NK-92 treated with Interleukin-12 subunit alpha and Interleukin-12 subunit beta, amount 100 ng/mL, for 24 hours (cell line): ENCODE measurements around the gene MFSD6.

Source experiments
- DNase-seq: peaks from one replicate; lab custom pipeline; 2025; lab: John Stamatoyannopoulos, UW

Gene MFSD6

DNA sequence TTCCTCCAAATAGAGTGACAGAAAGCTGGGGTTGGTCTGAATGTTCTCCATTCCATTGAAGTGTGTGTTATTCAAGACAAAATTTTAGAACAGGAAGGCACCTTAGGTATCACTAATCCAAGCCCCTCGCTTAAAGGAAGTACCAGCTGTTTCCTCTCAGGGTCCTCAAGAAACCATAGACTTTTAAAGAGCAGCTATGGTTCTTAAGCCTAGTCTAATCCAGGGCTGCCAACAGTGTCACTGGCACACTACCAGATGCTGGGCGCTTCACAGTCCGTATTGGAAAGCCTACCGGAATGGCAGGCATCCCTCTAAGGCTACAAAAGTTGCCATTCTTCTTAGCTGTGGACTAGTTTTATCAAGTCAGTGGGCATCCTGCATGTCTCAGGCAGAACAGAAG lies 124.4 kb downstream of the MFSD6 start:
- DNase-seq, result no peak

DNA sequence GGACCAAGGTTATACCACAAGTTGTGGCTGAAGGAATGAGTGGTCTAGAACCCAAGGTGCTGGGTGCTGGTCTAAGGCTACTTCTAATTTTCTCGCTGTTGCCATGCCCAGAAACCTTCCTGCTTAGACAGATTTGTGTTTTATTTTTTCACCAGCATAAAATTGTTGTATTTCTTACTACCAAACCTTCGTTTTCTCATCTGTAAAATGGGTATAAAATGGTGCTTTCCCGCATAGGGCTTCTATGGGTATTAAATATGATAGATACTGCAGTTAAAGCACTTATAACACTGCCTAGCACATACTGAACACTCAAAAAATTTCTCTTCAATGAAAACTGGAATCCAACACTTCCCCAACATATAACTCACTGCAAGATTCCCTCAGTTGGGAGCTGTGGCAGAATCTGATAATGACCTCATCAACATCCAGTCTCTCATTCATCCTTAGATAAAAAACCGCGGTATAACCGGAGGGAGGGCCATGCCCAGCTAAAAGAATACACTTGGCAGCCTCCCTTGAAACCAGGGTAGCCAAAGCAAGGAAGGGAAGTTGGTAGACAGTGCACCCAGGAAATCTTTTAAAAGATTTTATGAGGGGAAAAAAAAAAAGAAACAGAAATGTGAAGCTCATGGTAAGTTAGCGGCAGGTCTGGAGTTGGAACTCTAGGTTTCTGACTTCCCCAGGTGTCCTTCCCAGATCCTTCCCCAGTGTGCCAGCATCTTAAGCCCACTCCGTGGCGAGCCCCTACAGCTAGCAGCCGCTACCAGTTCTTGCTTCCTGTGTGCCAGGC lies 125.2 kb downstream of the MFSD6 start:
- no peak for DNase-seq

DNA sequence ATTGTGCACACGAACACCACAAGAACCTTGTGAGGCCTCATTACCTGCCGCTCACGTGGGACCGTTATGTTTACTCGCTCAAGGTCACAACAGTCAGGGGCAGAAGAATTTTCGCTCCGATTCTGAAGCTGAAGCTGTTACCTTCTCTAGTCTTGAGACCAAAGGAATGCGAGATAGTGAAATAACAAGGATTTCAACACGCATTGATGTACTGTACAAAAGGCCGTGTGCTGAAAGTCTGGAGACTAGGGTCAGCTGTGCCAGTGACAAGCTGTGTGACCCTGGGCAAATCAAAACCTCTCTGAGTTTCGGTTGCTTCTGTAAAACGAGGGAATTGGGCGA lies 125.8 kb downstream of the MFSD6 start:
- DNase-seq, result peak; percentile 44

DNA sequence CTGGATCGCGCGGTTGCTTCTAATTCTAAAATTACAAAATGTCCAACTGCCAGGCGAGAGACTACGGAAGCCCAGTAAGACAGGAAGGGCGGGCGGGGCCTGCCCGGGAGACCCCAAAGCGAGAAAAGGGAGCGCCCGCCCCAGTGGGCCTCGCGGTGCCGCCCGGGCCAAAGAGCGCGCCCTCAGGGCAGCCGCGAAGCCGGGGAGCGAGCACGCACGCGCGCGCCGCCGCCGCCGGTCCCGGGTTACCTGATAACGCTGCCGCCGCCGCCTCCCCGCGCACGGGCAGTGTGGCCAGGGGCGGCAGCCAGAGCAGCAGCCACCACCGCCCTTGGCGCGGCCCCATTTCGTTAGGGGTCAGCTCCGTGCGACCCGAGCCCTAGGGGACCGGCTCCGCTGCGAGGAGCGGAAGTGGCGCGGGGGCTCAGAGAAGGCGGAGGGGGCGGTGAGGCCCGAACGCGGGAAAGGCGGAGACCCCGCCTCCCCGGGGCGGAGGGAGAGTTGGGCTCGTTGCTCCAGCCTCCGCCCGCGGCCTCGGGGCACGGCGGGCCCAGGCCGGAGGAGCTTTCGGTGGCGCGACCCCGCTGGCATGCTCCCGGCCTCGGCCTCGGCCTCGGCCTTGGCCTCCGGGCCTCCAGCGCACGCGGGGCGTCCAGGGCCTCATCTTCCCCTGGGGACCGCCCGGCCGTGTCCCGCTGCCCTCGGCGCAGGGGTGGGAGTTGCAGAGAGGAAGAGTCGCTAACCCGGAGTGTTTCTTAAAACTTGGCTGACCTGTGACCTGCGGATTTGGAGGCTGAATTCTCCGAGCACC lies 126.4 kb downstream of the MFSD6 start, which contains the start of gene NEMP2:
TSS of gene NEMP2 (minus strand) at position 413 of the 811 bp plus-strand sequence. CDS start at position 346, 67 bp downstream.
- DNase-seq, result peak; percentile 93

DNA sequence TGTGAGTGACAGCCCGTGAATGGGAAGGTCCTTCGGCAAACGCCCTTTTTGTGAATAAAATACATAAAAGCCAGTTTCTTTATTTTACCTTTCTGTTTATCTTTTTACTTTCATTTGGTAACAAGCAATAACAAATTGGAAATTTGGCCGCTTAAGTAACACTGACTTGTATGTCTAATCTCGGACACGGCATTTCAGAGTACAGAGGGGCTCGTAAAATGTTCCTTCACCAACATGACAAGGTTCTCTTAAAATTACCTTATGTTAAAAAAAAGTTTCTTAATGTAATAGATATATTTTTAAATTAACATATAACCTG lies 126.9 kb downstream of the MFSD6 start:
- DNase-seq, result no peak

DNA sequence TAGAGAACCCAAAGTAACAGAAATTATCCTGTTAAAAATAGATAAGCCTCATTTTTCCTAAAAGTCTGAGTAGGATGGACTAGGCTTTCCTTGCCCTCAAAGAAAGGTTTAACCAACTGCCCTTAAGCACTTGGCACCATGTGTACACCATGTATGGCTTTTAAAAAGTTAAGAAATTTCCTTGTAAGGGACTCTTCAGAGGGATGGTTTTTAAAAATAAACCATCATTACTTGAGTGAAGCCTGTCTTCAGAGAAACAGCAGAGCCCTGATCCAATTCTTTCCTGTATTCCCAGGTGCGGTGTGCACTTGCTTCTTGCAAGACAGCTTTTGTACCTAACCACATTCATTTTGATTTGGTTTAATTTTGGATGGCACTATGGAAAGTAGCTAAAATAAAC lies 127.4 kb downstream of the MFSD6 start:
- no peak for DNase-seq

DNA sequence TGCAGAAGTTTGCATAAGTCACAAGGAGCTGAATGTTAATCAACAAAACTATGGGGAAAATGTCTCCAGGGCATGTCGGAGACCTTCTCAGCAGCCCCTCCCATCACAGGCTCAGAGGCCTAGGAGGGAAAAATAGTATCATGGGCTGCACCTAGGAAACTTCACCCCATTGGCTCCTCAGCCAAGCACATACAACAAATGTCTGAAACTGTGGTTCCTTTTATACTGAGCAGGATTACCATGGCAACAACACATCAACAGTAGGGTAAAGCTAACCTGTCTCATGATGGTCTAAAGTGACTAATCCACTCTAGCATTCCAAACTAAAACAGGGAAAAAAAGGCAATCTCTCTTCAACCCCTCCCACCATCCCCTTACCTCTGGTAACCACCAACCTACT lies 129.6 kb downstream of the MFSD6 start:
- DNase-seq, result no peak

DNA sequence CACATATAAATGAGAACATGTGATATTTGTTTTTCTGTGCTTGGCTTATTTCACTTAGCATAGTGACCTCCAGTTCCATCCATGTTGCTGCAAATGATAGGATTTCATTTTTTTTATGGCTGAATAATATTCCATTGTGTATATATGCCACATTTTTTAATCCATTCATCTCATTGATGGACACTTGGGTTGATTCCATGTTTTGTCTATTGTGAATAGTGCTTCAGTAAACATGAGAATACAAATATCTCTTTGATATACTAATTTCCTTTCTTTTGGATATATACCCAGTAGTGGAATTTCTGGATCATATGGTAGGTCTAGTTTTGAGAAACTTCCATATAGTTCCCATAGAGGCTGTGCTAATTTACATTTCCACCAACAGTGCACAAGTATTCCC lies 130.0 kb downstream of the MFSD6 start:
- no peak for DNase-seq

DNA sequence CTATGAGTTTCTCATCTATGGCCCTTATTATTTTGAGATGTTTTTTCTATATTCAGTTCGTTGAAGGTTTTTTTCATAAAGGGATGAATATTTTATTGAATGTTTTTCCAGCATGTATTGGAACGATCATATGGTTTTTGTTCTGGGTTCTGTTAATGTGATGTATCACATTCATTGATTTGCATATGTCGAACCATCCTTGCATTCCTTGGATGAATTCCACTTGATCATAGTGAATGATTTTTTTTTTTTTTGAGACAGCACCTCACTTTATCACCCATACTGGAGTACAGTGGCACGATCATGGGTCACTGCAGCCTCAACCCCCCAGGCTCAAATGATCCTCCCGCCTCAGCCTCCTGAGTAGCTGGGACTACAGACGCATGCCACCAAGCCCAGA lies 131.9 kb downstream of the MFSD6 start:
- DNase-seq, result no peak

DNA sequence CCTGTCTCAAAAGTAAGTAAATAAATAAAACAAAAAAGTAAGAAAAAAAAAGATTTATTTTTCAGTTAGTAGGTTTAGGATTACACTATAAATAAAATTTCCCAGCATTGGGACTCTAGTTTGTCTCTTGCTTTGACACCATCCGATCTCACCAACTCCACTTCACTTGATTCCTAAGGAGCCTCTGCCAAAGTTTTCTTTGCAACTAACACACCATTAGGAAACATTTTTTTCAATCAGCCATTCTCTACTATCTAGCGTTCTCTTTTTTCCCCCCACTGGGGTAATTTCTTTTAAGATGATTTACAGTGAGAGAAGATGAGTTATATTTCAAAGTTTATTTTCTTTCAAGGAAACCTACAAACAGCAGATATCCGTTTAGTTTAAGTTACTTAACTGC lies 136.9 kb downstream of the MFSD6 start:
- no peak for DNase-seq

DNA sequence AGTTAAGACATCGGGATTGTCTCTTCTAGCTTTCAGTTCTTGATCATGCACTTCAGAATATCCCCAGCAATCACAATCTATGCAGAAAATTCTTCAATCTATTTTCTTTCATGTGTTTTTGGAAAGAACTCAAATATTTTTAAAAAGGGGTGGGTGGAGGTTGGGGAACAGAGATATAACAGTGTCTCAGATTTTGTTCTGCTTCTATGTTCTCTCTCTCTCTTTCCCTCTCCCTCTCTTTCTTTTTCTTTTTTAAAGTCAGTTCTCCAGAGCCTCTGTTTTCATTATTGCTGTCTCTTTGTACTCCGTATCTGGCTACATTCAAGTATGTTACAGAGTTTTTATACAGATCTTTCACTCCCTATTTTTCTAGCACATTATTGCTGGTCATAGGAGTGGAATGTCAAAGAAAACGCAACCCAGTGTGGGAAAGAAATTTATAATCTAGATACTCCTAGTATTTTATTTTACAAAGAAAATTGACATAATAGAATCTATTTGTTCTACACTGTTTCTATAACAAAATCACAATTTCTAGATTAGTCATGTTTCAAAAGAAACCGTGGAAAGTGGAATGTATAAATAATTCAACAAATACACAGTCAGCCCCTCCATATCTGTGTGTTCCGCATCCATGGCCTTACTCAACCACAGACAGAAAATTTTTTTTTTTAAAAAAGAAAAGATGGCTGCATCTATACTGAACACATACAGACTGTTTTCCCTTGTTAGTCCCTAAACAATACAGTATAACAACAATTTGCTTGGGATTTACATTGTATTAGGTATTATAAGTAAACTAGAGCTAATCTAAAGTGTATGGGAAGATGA lies 137.6 kb downstream of the MFSD6 start:
- no peak for DNase-seq

DNA sequence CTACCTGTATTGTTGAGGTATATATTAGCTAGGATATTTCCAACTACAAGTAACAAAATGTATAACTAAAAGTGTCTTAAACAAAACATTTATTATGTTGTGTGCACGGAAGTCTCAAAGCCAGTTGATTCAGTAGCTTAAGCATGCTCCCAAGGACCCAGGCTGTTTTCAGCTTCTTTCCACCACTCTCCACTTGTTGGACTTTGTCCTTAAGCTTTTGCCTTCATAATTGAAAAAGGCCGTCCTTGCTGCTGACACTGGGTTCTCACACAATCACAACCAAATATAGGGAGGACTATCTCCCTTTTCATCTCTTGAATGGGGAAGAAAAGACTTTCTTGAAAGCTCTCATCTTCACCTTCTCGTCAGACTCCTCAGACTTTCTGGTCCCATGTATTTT lies 138.6 kb downstream of the MFSD6 start:
- no peak for DNase-seq

DNA sequence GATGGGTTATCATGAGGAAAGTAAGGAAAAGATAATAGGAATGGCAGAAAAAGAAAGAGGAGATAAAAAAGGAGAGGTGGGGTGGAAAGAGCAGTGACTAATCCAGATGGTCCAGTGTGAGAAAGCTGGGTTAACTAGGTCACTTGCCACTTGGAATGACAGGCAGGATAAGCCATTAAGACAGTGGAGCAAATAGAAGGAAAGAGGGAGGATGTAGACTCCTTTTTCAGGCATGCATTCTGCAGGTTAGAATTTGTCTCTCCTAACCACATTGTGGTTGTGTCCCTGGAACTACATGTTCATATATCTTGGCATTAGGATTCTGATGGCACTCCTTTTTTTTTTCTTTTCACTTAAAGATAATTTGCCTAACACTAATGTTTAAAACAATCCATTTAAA lies 139.7 kb downstream of the MFSD6 start:
- no peak for DNase-seq

DNA sequence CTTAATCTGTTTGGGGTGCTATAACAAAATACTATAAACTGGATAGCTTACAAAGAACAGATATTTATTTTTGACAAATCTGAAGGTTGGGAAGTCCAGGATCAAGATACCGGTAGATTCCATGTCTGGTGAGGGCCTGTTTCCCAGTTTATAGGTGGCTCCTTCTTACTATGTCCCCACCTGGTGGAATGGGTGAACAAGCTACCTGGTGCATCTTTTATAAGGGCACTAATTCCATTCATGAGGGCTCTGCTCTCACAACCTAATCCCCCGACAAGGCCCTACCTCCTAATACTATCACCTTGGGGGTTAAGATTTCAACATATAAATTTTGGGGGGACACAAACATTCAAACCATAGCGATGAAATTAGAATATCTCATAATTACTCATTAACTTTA lies 142.0 kb downstream of the MFSD6 start:
- DNase-seq, result no peak
